IMR-90 (cell line): ENCODE results near the gene TNIP1. TPM values are rescaled to one million over a fixed set of nuclear protein-coding genes. Genes with fewer than 3 reads are reported as not detected.
A peak's percentile ranks its signal among the peaks of the same experiment; 100 is the strongest.

Source experiments
- ATAC-seq: fragments of 200-7000 bp; cut with Tn5 transposase; 2 replicates; pipeline ENCODE4 v1.9.1; 2020; ENCODE audit warnings: low read depth, mild to moderate bottlenecking, moderate library complexity
- BruUV-seq: library from RNA; stranded (reverse); fragments of 400-500 nt; replicated peaks from 2 replicates; lab custom pipeline; 2021; lab: Mats Ljungman, UMichigan
- CTCF ChIA-PET: fragments of 300-600 bp; formaldehyde crosslinking; extraction: SDS; loops from one replicate; lab custom pipeline; 2021; ENCODE audit warnings: antibody characterized with exemption; lab: Yijun Ruan, JAX
- POLR2A ChIA-PET: fragments of 300-600 bp; sonication (Branson Sonifier 250); formaldehyde crosslinking; loops from one replicate; lab custom pipeline; 2022; ENCODE audit warnings: antibody characterized with exemption; ENCODE audit not compliant: unreplicated experiment; lab: Charles Lee
- DNase-seq: peaks from one replicate; pipeline ENCODE4 v3.0.0; 2013
- H2AFZ ChIP-seq: replicated peaks from 2 replicates; pipeline ENCODE3; 2013; ENCODE audit warnings: low read length, mild to moderate bottlenecking; ENCODE audit not compliant: poor library complexity
- H2AK5ac ChIP-seq: 2 replicates; pipeline ENCODE4 v1.6.1; 2013; ENCODE audit warnings: low read depth, low read length, inconsistent platforms
- H2AK9ac ChIP-seq: replicated peaks from 2 replicates; pipeline ENCODE3; 2013; ENCODE audit warnings: mild to moderate bottlenecking, low read depth, low read length, moderate library complexity; ENCODE audit not compliant: poor library complexity
- H2BK120ac ChIP-seq: 2 replicates; pipeline ENCODE4 v1.6.1; 2013; ENCODE audit warnings: low read depth, low read length, inconsistent platforms
- H2BK15ac ChIP-seq: 3 replicates; pipeline ENCODE4 v1.6.1; 2013; ENCODE audit warnings: low read depth, low read length, inconsistent platforms
- H2BK20ac ChIP-seq: 2 replicates; pipeline ENCODE4 v1.6.1; 2013; ENCODE audit warnings: low read depth, mild to moderate bottlenecking, inconsistent platforms, low read length, moderate library complexity
- H2BK5ac ChIP-seq: 2 replicates; pipeline ENCODE4 v1.6.1; 2013; ENCODE audit warnings: mild to moderate bottlenecking, low read depth, low read length, inconsistent platforms; ENCODE audit not compliant: poor library complexity, severe bottlenecking
- H3K14ac ChIP-seq: replicated peaks from 2 replicates; pipeline ENCODE4 v1.6.1; 2013; ENCODE audit warnings: low read depth, low read length, inconsistent platforms
- H3K18ac ChIP-seq: 2 replicates; pipeline ENCODE4 v1.6.1; 2013; ENCODE audit warnings: low read depth, low read length, control low read depth
- H3K23ac ChIP-seq: 2 replicates; pipeline ENCODE4 v1.6.1; 2013; ENCODE audit warnings: low read depth, low read length, inconsistent platforms
- H3K27ac ChIP-seq: 2 replicates; pipeline ENCODE4 v1.5.1; 2013; ENCODE audit warnings: mild to moderate bottlenecking, control low read depth, low read length; ENCODE audit not compliant: insufficient read depth
- H3K27me3 ChIP-seq: 2 replicates; pipeline ENCODE4 v1.6.1; 2013; ENCODE audit warnings: low read length; ENCODE audit not compliant: control insufficient read depth, insufficient read depth
- H3K36me3 ChIP-seq: 2 replicates; pipeline ENCODE4 v1.6.1; 2013; ENCODE audit warnings: low read length, mixed read lengths; ENCODE audit not compliant: control insufficient read depth, insufficient read depth
- H3K4ac ChIP-seq: 2 replicates; pipeline ENCODE4 v1.6.1; 2013; ENCODE audit warnings: low read depth, low read length, inconsistent platforms
- H3K4me1 ChIP-seq: 2 replicates; pipeline ENCODE4 v1.6.1; 2013; ENCODE audit warnings: low read length, mixed read lengths; ENCODE audit not compliant: control insufficient read depth, insufficient read depth
- H3K4me2 ChIP-seq: 2 replicates; pipeline ENCODE4 v1.6.1; 2013; ENCODE audit warnings: low read depth, mild to moderate bottlenecking, control low read depth, low read length, moderate library complexity
- H3K4me3 ChIP-seq: 2 replicates; pipeline ENCODE4 v1.5.1; 2013; ENCODE audit warnings: low read depth, mild to moderate bottlenecking, control low read depth, low read length, moderate library complexity; ENCODE audit not compliant: insufficient read depth
- H3K56ac ChIP-seq: 2 replicates; pipeline ENCODE4 v1.6.1; 2013; ENCODE audit warnings: low read length, inconsistent platforms; ENCODE audit not compliant: insufficient read depth; ENCODE audit errors: extremely low read depth
- H3K79me1 ChIP-seq, 2 experiments: 2 replicates each; pipeline ENCODE4 v1.6.1; 2013; ENCODE audit warnings: low read length in 2 of 2, inconsistent platforms in 1 of 2, low read depth in 1 of 2
- H3K9ac ChIP-seq: 2 replicates; pipeline ENCODE4 v1.6.1; 2013; ENCODE audit warnings: low read depth, low read length, control low read depth
- H3K9me1 ChIP-seq: 2 replicates; pipeline ENCODE4 v1.6.1; 2013; ENCODE audit warnings: low read length, inconsistent platforms; ENCODE audit not compliant: insufficient read depth
- H3K9me3 ChIP-seq: 2 replicates; pipeline ENCODE4 v1.6.1; 2013; ENCODE audit warnings: low read length; ENCODE audit not compliant: control insufficient read depth, insufficient read depth
- H4K20me1 ChIP-seq: 2 replicates; pipeline ENCODE4 v1.6.1; 2013; ENCODE audit warnings: low read length, inconsistent platforms; ENCODE audit not compliant: insufficient read depth
- H4K5ac ChIP-seq: 2 replicates; pipeline ENCODE4 v1.6.1; 2013; ENCODE audit warnings: mild to moderate bottlenecking, low read depth, low read length, control low read depth
- H4K8ac ChIP-seq, 2 experiments: 2 replicates each; pipeline ENCODE4 v1.6.1; 2013; ENCODE audit warnings: low read depth in 2 of 2, low read length in 2 of 2, control low read depth in 1 of 2, inconsistent platforms in 1 of 2
- H4K91ac ChIP-seq: 2 replicates; pipeline ENCODE4 v1.6.1; 2013; ENCODE audit warnings: low read depth, low read length, inconsistent platforms; ENCODE audit not compliant: insufficient read depth
- CEBPB ChIP-seq: IDR thresholded peaks from 2 replicates; pipeline ENCODE4 v1.6.1; 2012; ENCODE audit warnings: low read depth, low read length, improper control_type of control experiment
- CHD1 ChIP-seq: IDR thresholded peaks from 2 replicates; pipeline ENCODE4 v1.6.1; 2012; ENCODE audit warnings: low read depth, low read length, improper control_type of control experiment
- CTCF ChIP-seq: conservative IDR thresholded peaks from 2 replicates; pipeline ENCODE4 v1.5.1; 2012; ENCODE audit warnings: mild to moderate bottlenecking, low read depth, low read length, improper control_type of control experiment
- ELK1 ChIP-seq: fragments of 150-350 bp; IDR thresholded peaks from 2 replicates; pipeline ENCODE4 v1.6.1; 2016; ENCODE audit warnings: low read depth, mild to moderate bottlenecking, low read length, moderate library complexity, borderline replicate concordance
- FOS ChIP-seq: fragments of 150-350 bp; IDR thresholded peaks from 2 replicates; pipeline ENCODE4 v1.6.1; 2016; ENCODE audit warnings: low read depth, low read length
- MAFK ChIP-seq: IDR thresholded peaks from 2 replicates; pipeline ENCODE4 v1.6.1; 2012; ENCODE audit warnings: low read depth, low read length, improper control_type of control experiment
- MAZ ChIP-seq: IDR thresholded peaks from 2 replicates; pipeline ENCODE4 v1.6.1; 2012; ENCODE audit warnings: low read depth, mild to moderate bottlenecking, low read length, improper control_type of control experiment, moderate library complexity, borderline replicate concordance
- MXI1 ChIP-seq: IDR thresholded peaks from 2 replicates; pipeline ENCODE4 v1.6.1; 2012; ENCODE audit warnings: low read depth, mild to moderate bottlenecking, low read length, moderate library complexity, borderline replicate concordance
- NFE2L2 ChIP-seq: fragments of 150-350 bp; IDR thresholded peaks from 2 replicates; pipeline ENCODE4 v1.6.1; 2016; ENCODE audit warnings: low read depth, mild to moderate bottlenecking, low read length
- POLR2A ChIP-seq: IDR thresholded peaks from 2 replicates; pipeline ENCODE4 v1.6.1; 2012; ENCODE audit warnings: mild to moderate bottlenecking, low read depth, low read length
- RAD21 ChIP-seq: IDR thresholded peaks from 2 replicates; pipeline ENCODE4 v1.6.1; 2012; ENCODE audit warnings: low read length, improper control_type of control experiment
- SMC3 ChIP-seq: fragments of 150-350 bp; IDR thresholded peaks from 2 replicates; pipeline ENCODE4 v1.6.1; 2016; ENCODE audit warnings: low read depth, mild to moderate bottlenecking, antibody characterized with exemption, low read length, moderate library complexity
- USF2 ChIP-seq: fragments of 150-350 bp; IDR thresholded peaks from 2 replicates; pipeline ENCODE4 v1.6.1; 2017; ENCODE audit warnings: mild to moderate bottlenecking, antibody characterized with exemption, low read length, low read depth
- WGBS, 2 experiments: methylation state at CpG; one replicate each; pipeline versions ENCODE4 v1.1.5 to v1.1.7; 2013; ENCODE audit warnings: missing lambda C conversion rate in 2 of 2; ENCODE audit not compliant: insufficient read length in 1 of 2; ENCODE audit errors: extremely low coverage in 2 of 2; 5-methylcytosine and 5-hydroxymethylcytosine counted together
- dilution Hi-C: fragments of 300-500 bp; cut with HindIII; formaldehyde crosslinking; loops from one replicate; pipeline ENCODE4 v1.14.3; 2018; ENCODE audit warnings: low sequenced_read_pairs; ENCODE audit not compliant: unreplicated experiment
- in situ Hi-C: fragments of 300-500 bp; cut with MboI; formaldehyde crosslinking; loops from 3 replicates; pipeline ENCODE4 v1.14.3; 2019; ENCODE audit warnings: low sequenced_read_pairs, inconsistent platforms, mixed read lengths
- intact Hi-C: fragments of 100-400 bp; cut with micrococcal nuclease; formaldehyde crosslinking; loops from 2 replicates; pipeline ENCODE4 v1.10.0; 2022
- polyA plus RNA-seq, 3 experiments: library from polyadenylated mRNA; depleted of rRNA; stranded (reverse); fragments of >200 nt; gene quantifications; 2 replicates each; pipeline ENCODE4 v1.2.3, GENCODE V29; 2012; ENCODE audit warnings: low replicate concordance in 1 of 3
- total RNA-seq: library from RNA; depleted of rRNA; stranded (reverse); fragments of >200 nt; gene quantifications from 2 replicates; pipeline ENCODE4 v1.2.3, GENCODE V29; 2012

The TNIP1 gene
- total and polyA plus RNA-seq, 2 of the 4 experiments (the other 2 are of a cell fraction), result 63.8 to 92.8 TPM

GRCh38 chr5:151038412-151038745 is 42.5 kb downstream of the TNIP1 start:
- POLR2A ChIA-PET, result no interaction called here
- H3K4me3 ChIP-seq, result no peak overlapping the region

More at GRCh38 chr5:151038412-151038745, 42.5 kb downstream of the TNIP1 start:
- CTCF ChIA-PET, result interaction anchor here (0.8 to 1.3 kb wide), 2 partner anchors 14 to 36 kb away, joined by 3 read pairs; no protein-coding TSS in a partner anchor
- Histone ChIP-seq H3K36me3 (peaks cover 67% of the 10 kb centered on the region), H3K23ac (no peak overlapping the region), H3K4me2 (peak overlapping the region; percentile 4; the same call in 1 of the 2 replicates), H2BK15ac (no peak overlapping the region), H3K79me1 (peaks cover 3 to 47% of the 10 kb centered on the region in 2 experiments; a peak in 2 of 4 replicates), H2BK120ac (peak overlapping the region; percentile 53), H4K91ac (no peak overlapping the region), H3K27me3 (no peaks in the 10 kb centered on the region), H3K27ac (peak overlapping the region; percentile 43), H3K56ac (no peak overlapping the region), H2AK5ac (0 out of 2 replicates have a peak overlapping the region, but pooled peaks have one; percentile 14), H3K9ac (peak overlapping the region; percentile 11; the same call in 1 of the 2 replicates), H4K5ac (no peak overlapping the region), H4K20me1 (peaks cover 22% of the 10 kb centered on the region), H3K14ac (peak overlapping the region; percentile 51), H3K18ac (peak overlapping the region; percentile 1; the same call in 1 of the 2 replicates), H3K4ac (peak overlapping the region; percentile 67), H4K8ac (peak overlapping the region in 1 of 2 experiments; percentile 31; a peak in 1 of 4 replicates), H3K9me3 (no peaks in the 10 kb centered on the region), H2AK9ac (peak overlapping the region; percentile 48), H2AFZ (no peak overlapping the region), H2BK5ac (peak overlapping the region; percentile 1), H3K4me1 (peaks cover 27% of the 10 kb centered on the region), H3K9me1 (peaks cover 35% of the 10 kb centered on the region), H2BK20ac (no peak overlapping the region)
- in situ Hi-C loops, result no loop called here
- dilution Hi-C loops, result no loop called here
- intact Hi-C loops, result no loop called here
- ATAC-seq (no peak), DNase-seq (no peak)
- 30% methylated on average over 3 of the region's 8 CpGs; no CpG with 5 or more reads in 1 of the 2 experiments for WGBS, 2 experiments
- TF ChIP-seq MXI1 (no peak), CEBPB (no peak), MAZ (no peak), SMC3 (no peak), CHD1 (no peak), RAD21 (no peak), CTCF (no peak), FOS (no peak), MAFK (no peak), USF2 (no peak), POLR2A (no peak), ELK1 (no peak), NFE2L2 (no peak)
- BruUV-seq, result no TSS peak
